Activated CD4-positive, alpha-beta T cell treated with anti-CD3 and anti-CD28 coated beads, Interleukin-2, amount 50 U/mL, for 4 hours (primary cell): ENCODE results near the gene ABCA4.
"Not testable (repeated sequence)": the region's sequence is repeated elsewhere in the genome, so short reads cannot be mapped to it uniquely, and the experiment has no call there.

Experiments used
- DNase-seq, 2 experiments: peaks; one replicate each; pipeline ENCODE4 v3.0.0-alpha.2; 2020

ABCA4 gene

GRCh38 chr1:94120991-94121390, at the start of gene ABCA4:
TSS of gene ABCA4 (minus strand) at chr1:94121148. CDS start at chr1:94121045, 103 bp downstream.
- DNase-seq: no peak

DNA sequence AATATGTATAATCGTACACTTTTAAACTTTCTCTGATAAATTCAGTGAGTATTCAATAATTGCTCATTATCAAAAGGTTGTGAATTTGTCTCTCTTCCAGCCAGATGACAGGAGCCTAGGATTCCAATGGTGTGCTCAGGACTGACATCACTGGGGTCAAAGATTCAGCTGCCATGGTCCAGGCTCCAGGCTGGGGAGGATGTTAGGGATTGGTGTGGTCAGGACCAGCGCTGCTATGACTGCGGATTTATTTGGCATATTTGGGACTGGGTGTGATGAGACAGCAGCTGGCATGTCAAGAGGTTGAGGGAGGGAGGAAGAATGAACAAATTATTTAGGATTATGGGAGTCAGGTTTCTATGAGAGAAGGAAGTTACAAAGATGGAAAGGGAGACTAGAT, 48.2 kb upstream of the ABCA4 start:
- DNase-seq: no peak

DNA sequence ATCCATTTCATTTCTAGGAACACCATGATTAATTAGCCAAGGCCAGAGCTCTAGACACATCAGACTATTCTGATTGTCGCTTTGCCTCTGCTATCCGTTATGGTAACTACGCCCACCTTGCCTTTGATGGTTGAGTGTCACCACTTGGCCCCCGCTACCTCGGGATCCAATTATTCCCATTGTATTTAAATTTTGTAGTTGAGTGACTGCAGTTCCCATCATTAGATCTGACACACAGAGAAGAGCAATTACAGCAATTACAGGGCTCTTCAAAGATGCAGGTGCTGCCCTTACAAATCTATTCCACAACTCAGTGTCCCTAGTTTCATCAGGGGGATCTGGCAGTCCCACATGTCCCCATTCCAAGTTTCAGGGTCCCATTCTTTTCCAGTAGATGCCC, 44.9 kb upstream of the ABCA4 start:
- no peak for DNase-seq

DNA sequence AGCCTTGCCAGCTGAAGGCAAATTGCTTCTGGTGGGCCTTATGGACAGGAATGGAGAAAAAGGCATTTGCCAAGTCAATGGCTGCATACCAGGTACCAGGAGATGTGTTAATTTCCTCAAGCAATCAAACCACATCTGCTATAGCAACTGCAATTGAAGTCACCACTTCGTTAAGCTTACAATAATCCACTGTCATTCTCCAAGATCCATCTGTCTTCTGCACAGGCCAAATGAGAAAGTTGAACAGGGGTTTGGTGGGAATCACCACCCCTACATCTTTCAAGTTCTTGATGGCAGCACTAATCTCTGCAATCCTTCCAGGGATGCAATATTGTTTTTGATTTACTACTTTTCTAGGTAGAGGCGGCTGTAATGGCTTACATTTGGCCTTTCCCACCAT, 43.9 kb upstream of the ABCA4 start:
- not testable (repeated sequence) for DNase-seq

GRCh38 chr1:94164121-94164520, 43.2 kb upstream of the ABCA4 start:
- not testable (repeated sequence) for DNase-seq

DNA sequence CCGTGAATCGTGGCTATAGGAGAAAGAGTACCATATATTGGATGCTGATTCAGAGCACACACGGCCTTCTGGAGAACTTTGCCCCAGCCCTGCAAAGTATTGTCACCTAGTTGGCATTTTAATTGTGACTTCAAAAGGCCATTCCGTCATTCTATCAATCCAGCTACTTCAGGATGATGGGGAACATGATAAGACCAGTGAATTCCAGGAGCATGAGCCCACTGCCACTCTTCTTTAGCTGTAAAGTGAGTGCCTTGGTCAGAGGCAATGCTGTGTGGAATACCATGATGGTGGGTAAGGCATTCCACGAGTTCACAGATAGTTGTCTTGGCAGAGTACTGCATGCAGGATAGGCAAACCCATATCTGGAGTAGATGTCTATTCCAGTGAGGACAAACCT, 42.3 kb upstream of the ABCA4 start:
- DNase-seq: not testable (repeated sequence)

DNA sequence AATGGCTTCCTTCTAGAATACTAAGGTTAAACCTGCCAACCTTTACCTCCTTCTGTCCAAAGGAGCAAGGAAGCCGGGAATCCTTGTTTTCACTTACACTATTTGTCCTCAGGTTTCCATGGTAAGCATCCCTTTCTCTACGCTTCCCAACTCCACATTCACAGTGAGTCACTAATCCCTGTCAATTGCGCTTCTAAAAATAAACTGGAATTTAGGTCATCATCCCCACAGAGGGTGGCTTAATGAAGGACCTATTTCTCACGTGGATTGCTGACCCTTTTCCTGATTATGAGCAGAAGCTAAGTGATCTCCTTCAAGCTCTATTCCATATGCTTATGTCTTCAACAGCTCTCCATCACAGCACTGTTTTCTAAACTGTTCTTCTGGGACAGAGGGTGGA, 39.9 kb upstream of the ABCA4 start:
- DNase-seq: no peak

DNA sequence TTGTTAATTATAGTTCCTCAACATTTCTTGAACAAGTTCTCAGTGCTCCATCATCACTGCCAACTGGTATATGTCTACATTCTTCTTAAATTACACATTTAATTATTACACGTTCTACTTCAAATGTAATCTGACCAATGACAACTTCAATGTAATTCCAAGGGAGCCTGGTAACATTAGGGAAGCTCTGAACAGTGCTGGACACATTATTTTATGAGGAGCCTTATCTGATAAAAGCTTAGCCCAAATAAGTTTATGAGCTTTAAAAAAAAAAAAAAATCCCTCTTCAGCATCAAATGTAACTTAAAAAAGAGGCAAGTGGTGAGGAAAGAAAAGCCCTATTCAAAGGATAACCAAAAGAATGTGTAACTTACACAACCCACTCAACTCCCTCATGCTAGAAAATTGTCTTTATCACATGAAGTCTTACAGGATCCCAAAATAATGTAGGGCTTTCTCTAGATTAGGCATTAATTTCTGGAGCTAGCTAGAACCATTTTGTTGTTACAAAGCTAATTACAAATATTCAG, 35.2 kb upstream of the ABCA4 start:
- DNase-seq: no peak

GRCh38 chr1:94154989-94155388, 34.0 kb upstream of the ABCA4 start:
- no peak for DNase-seq

DNA sequence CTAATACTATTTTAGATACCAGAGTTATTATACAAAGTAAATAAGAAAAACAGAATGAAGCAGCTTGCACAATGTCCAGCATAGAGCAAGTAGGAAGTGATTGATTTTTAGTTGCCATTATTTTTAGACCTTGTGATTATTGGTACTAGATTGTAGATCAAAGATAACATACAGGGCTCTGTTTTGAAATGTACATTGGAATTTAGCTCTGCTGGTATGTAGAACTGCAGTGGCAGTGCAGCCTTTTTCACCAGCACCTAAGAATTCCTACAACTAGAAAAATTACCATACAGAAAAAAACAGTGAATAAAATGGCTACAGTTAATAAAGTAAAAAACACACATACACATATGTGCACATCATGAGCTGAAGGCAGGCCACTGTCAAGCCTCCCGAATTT, 32.2 kb upstream of the ABCA4 start:
- no peak for DNase-seq

DNA sequence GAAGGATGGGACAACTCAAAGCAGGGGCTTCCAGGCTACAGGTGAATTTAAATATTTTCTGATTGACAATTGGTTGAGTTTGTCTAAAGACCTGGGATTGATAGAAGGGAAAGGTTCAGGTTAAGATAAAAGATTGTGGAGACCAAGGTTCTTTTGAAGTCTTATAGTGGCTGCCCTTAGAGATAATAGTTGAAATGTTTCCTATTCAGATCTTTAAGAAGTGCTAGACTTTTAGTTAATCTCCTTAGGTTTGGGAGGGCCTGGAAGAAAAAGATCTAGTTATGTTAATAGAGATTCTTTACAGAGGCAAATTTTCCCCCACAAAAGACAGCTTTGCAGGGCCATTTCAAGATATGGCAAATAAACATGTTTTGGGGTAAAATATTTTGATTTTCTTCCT, 28.2 kb upstream of the ABCA4 start:
- DNase-seq: not testable (repeated sequence)

DNA sequence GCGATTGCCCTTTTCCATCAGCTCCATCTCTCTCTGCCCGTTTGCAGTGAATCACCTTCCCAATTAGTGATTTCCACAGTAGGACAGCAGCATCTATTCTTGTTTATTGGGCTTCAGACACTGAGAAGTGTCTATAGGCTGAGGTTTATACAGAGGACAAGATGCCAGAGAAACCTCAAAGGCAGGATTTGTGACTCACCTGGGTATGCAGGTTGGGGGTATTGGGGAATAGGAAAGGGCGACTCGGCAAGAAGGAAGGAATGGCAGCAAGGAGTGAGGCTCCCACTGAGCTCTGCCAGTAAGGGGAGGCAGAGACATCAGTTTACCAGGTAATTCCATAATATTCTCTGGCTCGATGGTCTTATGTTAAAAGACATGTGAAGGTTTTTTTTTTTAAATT, 25.3 kb upstream of the ABCA4 start:
- DNase-seq: no peak

DNA sequence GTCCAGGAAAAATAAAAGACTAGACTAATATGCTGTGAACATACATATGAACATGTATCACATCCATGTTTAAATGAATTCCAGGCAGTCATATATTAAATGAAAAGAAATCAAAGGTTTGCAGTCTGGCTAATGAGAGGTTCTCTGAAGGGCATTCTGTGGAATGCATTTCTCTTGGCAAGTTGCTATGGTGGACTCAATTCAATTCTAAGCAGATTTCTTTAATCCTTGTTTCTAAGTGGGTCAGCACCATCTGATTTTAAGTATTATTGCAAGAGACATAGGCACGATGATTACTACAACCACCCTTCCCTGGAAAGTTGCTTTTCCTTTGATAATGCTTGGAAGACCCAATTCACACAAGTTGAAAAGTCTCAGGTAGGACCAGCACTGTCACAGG, 23.9 kb upstream of the ABCA4 start:
- DNase-seq: no peak

GRCh38 chr1:94143809-94144176, 22.8 kb upstream of the ABCA4 start:
- DNase-seq: no peak

- no peak for DNase-seq
Observed at GRCh38 chr1:94143173-94143808, 22.3 kb upstream of the ABCA4 start.

- no peak for DNase-seq
Observed at GRCh38 chr1:94142583-94142982, 21.6 kb upstream of the ABCA4 start.

DNA sequence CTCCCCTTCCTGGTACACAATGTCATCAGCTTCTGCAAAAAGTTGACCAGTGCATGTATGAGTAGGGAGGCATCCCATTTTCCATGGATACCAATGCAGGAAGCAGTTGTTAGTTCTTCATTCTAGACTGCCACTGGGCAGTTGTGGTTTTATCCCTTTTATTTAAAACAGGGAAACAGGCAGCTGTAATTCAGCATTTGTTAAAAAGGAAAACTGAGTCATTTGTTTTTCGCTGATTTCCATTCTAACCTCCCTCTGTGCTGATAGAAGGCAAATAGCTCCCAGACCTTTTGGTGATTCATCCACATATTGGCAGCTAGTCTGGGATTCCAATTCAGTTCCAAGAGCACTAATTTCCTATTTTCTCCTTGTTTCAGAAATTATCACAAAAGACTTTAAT, 21.1 kb upstream of the ABCA4 start:
- no peak for DNase-seq

- DNase-seq: no peak
Observed at GRCh38 chr1:94132111-94132510, 11.2 kb upstream of the ABCA4 start.

GRCh38 chr1:94130851-94131595, 10.1 kb upstream of the ABCA4 start:
- DNase-seq: no peak

DNA sequence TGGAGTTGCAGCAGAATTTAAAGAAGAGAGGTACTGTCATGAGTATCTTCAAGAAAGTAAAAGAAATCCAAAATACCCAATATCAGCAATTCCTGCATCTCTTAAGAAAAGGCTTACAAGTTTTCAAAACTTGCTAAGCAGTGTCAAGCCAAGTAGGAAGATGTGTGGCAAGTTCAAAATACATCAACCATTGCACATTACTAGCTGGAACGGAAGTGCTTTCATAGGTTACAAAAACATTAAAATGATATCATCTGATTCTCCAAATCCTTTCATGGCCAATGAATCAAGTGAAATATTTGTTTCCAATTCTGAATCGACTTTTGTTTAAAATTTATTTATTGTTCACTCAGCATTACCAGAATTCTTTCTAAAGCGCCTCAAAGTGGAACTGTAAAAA, 5.7 kb upstream of the ABCA4 start:
- no peak for DNase-seq

- no peak for DNase-seq
Observed at GRCh38 chr1:94125551-94126514, 4.9 kb upstream of the ABCA4 start.

GRCh38 chr1:94124538-94124937, 3.6 kb upstream of the ABCA4 start:
- no peak for DNase-seq

DNA sequence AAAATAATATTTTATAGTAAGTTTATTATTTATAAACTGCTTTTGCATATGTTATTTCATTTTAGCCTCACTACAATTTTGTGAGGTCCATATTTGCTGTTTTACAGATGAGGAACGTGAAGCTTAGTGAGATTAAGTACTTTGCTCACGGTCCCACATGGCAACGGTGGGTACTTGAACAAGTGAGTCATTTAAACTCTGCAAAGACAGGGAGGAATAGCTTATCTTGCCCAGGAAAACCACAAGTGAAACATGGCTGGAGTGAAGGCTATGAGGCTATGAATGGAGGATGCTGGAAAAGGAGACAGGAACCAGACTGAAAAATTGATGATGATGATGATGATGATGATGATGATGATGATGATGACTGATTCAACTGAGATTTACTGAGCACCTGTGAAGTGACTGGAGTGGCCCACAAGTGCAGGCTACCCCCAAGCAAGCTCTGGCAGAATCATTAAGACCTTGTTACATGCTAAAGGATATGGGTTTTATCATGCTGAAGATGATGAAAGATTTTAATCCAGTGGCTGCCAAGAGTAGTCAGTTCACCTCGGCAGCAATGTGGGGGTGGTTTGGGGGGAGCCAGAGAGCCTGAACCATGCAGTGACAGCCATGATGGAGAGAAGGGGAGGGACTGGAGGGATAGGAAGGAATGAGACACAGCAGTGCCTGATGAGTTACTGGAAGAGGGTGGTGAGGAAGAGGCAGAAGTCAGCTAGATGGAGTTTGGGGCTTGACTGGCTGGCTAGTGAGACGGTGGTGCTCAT, 1.4 kb upstream of the ABCA4 start:
- no peak for DNase-seq
